ENCODE measurements around the gene TMEM184B. TPM values are rescaled to one million over a fixed set of nuclear protein-coding genes. Genes with fewer than 3 reads are reported as not detected.
A peak's percentile ranks its signal among the peaks of the same experiment; 100 is the strongest.

Gene TMEM184B
- 10 to 100 TPM; 48.2 to 55.8 (median 49.5) TPM for total RNA-seq
- 32.2 TPM for polyA plus RNA-seq
- long read RNA-seq, donor 1, full-length matches to known transcripts = 67 of 145 reads
- long read RNA-seq, donor 1, partial matches to known transcripts = 51 of 145 reads
- long read RNA-seq, donor 1, other reads (novel, unspliced or antisense) = 27 of 145 reads
- long read RNA-seq, donor 2, full-length matches to known transcripts = 19 of 55 reads
- long read RNA-seq, donor 2, partial matches to known transcripts = 16 of 55 reads
- long read RNA-seq, donor 2, other reads (novel, unspliced or antisense) = 20 of 55 reads
- long read RNA-seq, donor 3, full-length matches to known transcripts = 99 of 204 reads
- long read RNA-seq, donor 3, partial matches to known transcripts = 74 of 204 reads
- long read RNA-seq, donor 3, other reads (novel, unspliced or antisense) = 31 of 204 reads
- long read RNA-seq, donor 4, full-length matches to known transcripts = 21 of 52 reads
- long read RNA-seq, donor 4, partial matches to known transcripts = 13 of 52 reads
- long read RNA-seq, donor 4, other reads (novel, unspliced or antisense) = 18 of 52 reads

DNA sequence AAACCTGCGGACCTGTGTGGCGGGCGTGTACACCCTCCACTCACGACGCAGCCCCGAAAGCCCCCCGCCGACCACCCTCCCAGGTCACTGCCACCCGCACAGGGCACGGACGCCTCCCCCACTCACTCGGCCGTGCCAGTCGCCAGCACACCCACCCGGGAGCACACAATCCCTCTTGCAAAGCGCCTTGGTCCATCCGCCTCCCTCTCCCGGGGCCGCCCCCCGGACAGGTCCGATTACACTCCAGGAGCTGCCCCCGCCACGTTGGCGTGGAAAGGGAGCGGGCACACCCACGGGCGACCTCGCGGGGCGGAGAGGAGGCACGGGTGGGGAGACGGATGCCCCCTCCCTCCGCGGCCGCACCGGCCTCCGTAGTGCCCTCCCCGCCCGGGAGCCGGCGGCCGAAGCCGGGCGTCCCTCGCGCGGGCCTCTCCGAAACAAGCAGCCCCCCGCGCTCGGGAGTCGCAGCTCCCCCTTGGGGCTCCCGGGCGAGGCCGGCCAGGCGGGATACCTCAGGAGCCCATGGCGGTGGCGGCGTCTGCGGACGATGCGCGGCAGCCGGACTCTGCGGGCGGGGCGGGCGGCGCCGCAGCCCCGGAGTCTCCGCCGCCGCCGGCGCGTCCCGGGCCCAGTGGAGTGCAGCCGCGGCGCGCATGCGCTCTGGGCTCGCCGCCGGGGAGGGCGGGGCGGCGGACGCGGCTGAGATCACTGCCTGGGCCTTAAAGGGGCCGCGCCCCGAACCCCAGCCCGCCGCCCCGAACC is at the start of gene TMEM184B:
TMEM184B (minus strand) TSS at position 638 of the 762 bp plus-strand sequence. CDS start 25,049 bp downstream, outside the sequence.
- Histone ChIP-seq H3K4me3 (ENCODE audit: low read length) (peak within 1 kb of the TSS; percentile 91), H3K4me1 (ENCODE audit: control insufficient read depth, insufficient read depth, low read length) (peaks cover 11% of the 10 kb centered on the region), H3K27ac (ENCODE audit: low read length) (peak within 1 kb of the TSS; percentile 96), H3K9me3 (ENCODE audit: control insufficient read depth, low read length) (no peaks in the 10 kb centered on the region), H3K27me3 (ENCODE audit: control insufficient read depth, insufficient read depth) (no peaks in the 10 kb centered on the region)
- DNase-seq (peak; percentile 78 to 94 (median 93)), ATAC-seq (peak; percentile 91 to 94)
- WGBS = under 1% methylated on average over 97 of the region's 97 CpGs
- intact Hi-C loops (cut with DNase I) = no loop called here

DNA sequence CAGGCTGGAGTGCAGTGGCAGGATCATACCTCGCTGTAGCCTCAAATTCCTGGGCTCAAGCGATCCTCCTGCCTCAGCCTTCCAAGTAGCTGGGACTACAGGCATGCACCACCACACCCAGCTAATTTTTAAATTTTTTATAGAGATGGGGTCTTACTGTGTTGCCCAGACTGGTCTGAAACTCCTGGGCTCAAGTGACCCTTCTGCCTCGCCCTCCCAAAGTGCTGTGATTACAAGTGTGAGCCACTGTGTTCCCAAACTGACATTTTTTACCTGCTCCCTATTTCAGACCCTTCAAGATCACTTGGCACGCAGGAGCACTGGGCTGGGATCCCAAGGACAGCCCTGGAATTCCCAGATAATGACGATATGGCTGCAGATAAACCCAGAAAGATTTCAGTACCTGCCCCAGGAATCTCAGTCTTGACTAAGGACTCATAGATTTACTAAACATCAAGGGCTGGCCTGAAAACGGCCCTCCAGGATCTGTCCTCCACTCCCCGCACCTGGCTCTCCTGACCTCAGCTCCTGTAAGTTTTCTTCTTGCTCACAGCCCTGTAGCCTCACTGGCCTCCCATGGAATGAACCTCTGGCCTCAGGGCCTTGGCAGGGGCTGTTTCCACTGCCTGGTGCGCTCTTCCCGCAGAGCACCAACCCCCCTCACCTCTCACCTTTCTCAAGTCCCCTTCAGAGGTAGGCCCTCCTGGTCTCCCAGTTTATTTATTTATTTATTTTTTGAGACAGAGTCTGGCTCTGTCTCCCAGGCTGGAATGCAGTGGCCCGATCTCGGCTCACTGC is 48.0 kb upstream of the TMEM184B start:
- H3K4me3 ChIP-seq (ENCODE audit: low read length) = no peak overlapping the region
- DNase-seq = peak in 1 of 3 donors; percentile 38
- no peaks in the 10 kb centered on the region for H3K9me3 ChIP-seq (ENCODE audit: control insufficient read depth, low read length)
- 91% methylated on average over 11 of the region's 11 CpGs for WGBS
- H3K27me3 ChIP-seq (ENCODE audit: control insufficient read depth, insufficient read depth) = no peaks in the 10 kb centered on the region
- intact Hi-C loops (cut with DNase I) = no loop called here
- no peak overlapping the region for H3K27ac ChIP-seq (ENCODE audit: low read length)
- H3K4me1 ChIP-seq (ENCODE audit: control insufficient read depth, insufficient read depth, low read length) = no peaks in the 10 kb centered on the region
- no peak for ATAC-seq

DNA sequence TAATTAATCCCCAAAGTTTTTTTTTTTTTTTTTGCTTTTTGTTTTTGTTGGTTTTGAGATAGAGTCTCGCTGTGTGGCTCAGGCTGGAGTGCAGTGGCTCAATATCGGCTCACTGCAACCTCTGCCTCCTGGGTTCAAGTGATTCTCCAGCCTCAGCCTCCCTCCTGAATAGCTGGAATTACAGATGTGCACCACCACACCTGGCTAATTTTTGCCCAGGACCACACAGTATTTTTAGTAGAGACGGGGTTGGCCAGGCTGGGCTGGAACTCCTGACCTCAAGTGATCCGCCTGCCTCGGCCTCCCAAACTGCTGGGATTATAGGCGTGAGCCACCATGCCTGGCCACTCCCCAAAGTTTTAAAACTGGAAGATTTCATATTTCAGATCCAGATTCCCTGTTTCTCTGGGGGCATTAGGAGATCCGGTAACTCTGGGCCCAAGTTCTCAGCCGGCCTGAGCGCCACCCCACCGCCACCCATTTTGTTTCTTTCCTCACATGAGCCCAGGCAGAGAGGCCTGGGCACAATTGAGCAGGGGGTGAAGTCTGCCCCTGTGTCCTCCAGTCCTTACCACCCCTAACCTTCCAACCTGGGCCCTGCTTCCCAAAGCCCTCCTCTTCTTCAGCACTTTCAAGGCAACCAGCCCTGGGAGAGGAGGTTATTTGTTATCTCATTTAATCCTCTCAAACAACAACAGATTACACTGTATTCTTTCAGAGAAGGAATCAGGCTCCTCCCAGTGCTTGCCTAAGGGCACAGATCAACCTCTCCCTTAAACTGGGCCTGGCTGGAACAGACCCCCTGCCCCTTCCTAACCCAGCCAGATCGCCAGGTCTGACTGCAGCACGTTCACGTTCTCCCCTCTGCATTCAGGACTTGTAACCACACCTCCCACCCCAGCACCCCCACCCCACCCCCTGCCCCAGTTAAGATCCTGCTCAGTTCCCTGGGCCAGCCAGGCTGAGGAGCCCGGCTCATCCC is 46.3 kb upstream of the TMEM184B start:
- intact Hi-C loops (cut with DNase I) = no loop called here
- Histone ChIP-seq H3K4me1 (ENCODE audit: control insufficient read depth, insufficient read depth, low read length) (peaks cover 14% of the 10 kb centered on the region), H3K27me3 (ENCODE audit: control insufficient read depth, insufficient read depth) (no peaks in the 10 kb centered on the region), H3K27ac (ENCODE audit: low read length) (peak overlapping the region; percentile 96), H3K9me3 (ENCODE audit: control insufficient read depth, low read length) (no peaks in the 10 kb centered on the region), H3K4me3 (ENCODE audit: low read length) (no peak overlapping the region)
- WGBS = 88% methylated on average over 14 of the region's 14 CpGs
- DNase-seq (peak in 1 of 3 donors; percentile 50), ATAC-seq (no peak)

DNA sequence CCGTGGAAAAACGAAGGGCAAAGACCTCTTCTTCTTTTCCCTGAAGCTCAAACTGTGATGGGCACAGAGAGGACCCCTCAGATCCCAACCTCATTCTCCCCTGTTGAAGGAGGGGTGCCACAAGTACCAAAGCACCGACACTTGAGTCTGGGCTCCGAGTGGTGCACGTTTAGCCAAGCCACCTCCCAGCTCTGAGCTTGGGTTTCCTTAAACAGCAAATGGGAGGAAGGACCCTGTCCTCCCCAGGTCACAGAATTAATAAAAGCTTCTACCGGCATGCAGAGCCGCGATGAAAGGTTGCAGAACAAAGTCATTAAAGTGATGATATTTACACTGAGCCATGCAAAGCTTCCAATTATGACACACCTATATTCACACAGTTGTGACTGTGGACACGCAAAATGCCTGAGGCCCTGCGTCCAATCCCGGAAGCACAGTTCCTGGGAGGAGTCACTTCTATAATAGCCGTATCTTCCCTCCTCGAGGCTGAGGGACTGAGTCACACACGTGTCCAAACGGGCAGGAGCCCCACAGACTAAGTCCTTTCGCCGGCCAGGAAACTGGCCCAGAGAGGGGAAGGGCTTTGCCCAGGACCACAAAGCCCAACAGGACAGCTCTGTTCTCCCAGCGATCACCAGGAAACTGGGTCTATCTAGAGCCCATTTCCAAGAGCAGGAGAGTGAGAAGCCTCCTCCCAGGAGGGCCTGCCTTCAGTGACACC is 45.3 kb upstream of the TMEM184B start:
- intact Hi-C loops (cut with DNase I) = no loop called here
- H3K4me1 ChIP-seq (ENCODE audit: control insufficient read depth, insufficient read depth, low read length) = peaks cover 21% of the 10 kb centered on the region
- H3K9me3 ChIP-seq (ENCODE audit: control insufficient read depth, low read length) = no peaks in the 10 kb centered on the region
- H3K27ac ChIP-seq (ENCODE audit: low read length) = peak overlapping the region; percentile 96
- peak; percentile 75 to 83 for ATAC-seq
- no peaks in the 10 kb centered on the region for H3K27me3 ChIP-seq (ENCODE audit: control insufficient read depth, insufficient read depth)
- H3K4me3 ChIP-seq (ENCODE audit: low read length) = peak overlapping the region; percentile 98
- 7% methylated on average over 18 of the region's 18 CpGs for WGBS
- peak; percentile 84 to 89 (median 86) for DNase-seq

DNA sequence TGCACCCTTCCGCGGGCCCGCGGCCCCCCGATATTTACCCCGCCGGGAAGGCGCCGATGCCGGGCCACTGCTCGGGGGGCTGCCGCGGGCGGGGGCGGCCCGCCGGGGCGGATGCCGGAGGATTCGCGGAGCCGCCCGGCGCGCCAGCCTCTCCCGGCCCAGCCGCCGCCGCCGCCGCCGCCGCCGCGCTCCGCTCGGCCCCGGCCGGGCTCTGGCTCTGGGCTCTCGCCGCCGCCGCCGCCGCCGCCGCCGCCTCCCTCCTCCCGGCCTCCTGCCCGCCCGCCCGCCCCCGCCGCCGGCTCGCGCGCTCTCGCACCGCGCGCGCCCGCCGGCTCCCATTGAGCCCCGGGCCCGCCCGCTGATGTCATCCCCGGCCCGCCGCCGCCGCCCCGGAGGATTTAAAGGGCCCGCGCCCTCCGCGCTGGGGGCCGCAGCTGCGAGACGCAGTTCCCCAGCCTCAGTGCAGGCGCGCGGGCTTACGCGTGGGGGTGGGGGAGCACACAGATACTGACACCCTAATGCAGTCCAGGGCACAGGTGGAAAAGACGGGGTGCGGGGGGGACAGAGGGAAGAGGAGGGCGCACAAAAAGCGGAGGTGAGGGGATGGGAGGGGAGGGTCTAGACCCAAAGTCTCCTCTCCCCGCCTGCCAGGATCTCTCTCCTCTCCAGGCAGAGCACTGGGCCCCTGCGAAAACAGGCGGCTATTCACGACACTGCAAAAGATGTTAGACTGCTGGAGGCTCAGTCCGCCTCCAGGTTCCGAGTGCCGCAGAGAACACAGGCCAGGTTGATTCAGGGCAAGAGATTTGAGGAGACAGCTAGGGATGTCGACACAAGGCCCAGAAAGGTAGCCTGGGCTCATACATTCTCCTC is 44.5 kb upstream of the TMEM184B start, which contains the start of gene CSNK1E:
CSNK1E (minus strand) TSS at position 312 of the 873 bp plus-strand sequence. CDS start 3,276 bp downstream, outside the sequence.
- Histone ChIP-seq H3K27me3 (ENCODE audit: control insufficient read depth, insufficient read depth) (no peaks in the 10 kb centered on the region), H3K4me1 (ENCODE audit: control insufficient read depth, insufficient read depth, low read length) (peaks cover 26% of the 10 kb centered on the region), H3K4me3 (ENCODE audit: low read length) (peak within 1 kb of the TSS; percentile 98), H3K9me3 (ENCODE audit: control insufficient read depth, low read length) (no peaks in the 10 kb centered on the region), H3K27ac (ENCODE audit: low read length) (peak within 1 kb of the TSS; percentile 100)
- intact Hi-C loops (cut with DNase I) = no loop called here
- WGBS = 1% methylated on average over 91 of the region's 98 CpGs
- ATAC-seq = peak; percentile 74 to 77
- DNase-seq = peak; percentile 82 to 94 (median 93)

DNA sequence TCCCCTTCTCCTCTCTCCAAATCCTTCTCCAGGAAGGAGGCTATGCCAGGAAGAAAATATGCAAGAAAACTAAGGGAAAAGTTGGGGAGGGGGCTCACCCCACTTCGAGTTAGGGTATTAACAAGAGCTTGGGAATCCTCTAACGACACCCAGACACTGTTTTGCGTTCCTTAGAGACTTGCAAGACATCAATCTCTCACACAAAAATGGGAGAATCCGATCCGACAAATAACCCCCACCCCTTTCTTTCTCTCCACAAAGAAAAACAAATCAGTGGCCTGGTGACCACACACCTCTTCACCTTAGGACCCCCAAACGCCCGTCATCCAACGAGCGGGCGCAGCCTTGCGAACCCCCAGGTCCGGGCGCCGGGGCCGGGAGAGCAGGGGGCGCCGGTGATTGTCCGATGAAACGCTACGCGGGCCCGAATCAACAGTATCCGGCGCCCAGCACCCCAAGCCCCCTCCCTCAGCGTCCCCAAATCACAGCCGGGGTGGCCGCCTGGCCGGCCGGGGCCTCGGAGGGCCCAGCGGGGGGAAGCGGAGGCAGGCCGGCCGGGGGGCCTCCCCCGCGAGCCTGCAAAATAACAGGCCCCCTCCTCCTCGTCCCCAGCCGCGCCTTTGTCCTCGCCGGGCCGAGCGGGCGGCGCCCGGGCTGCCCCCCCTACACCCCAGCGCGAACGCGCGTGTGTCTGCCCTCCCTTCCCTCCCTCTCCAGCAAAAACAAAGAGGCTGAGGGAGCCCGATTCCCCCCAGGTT is 43.7 kb upstream of the TMEM184B start:
- Histone ChIP-seq H3K4me3 (ENCODE audit: low read length) (peak overlapping the region; percentile 98), H3K4me1 (ENCODE audit: control insufficient read depth, insufficient read depth, low read length) (peaks cover 27% of the 10 kb centered on the region), H3K27me3 (ENCODE audit: control insufficient read depth, insufficient read depth) (no peaks in the 10 kb centered on the region), H3K27ac (ENCODE audit: low read length) (peak overlapping the region; percentile 100), H3K9me3 (ENCODE audit: control insufficient read depth, low read length) (no peaks in the 10 kb centered on the region)
- DNase-seq (peak; percentile 70 to 91 (median 90)), ATAC-seq (peak; percentile 48 to 65)
- intact Hi-C loops (cut with DNase I) = no loop called here
- WGBS = under 1% methylated on average over 52 of the region's 52 CpGs

DNA sequence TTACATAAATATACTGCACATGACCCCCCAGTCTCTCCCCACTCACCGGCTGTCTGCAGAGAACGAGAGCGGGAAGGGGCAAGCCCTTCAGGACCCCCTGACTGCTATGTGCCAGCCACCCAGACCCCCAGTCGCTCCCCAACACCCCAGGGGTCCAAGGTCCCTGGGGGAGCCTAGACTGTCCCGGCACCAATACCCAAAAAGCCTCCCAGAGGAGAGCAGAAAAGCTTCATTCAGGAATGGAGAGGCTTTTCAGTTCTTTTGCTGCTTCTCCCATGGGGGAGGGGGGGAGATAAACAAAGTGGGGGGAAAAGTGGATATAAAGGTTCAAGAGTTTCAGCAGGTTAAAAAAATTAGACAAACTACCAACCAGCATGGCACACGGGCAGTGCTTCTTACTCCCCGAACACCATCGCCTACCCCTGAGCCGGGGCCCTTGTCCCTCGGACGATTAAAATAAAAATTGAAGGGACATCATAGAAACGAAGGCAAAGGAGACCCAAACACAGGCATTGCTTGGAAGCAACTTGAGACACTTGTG is 43.1 kb upstream of the TMEM184B start:
- peak overlapping the region; percentile 100 for H3K27ac ChIP-seq (ENCODE audit: low read length)

More for the DNA sequence above, 43.1 kb upstream of the TMEM184B start:
- peak overlapping the region; percentile 98 for H3K4me3 ChIP-seq (ENCODE audit: low read length)
- 3% methylated on average over 12 of the region's 12 CpGs for WGBS
- peaks cover 32% of the 10 kb centered on the region for H3K4me1 ChIP-seq (ENCODE audit: control insufficient read depth, insufficient read depth, low read length)
- DNase-seq = peak in 1 of 3 donors; percentile 59
- no peaks in the 10 kb centered on the region for H3K27me3 ChIP-seq (ENCODE audit: control insufficient read depth, insufficient read depth)
- no peaks in the 10 kb centered on the region for H3K9me3 ChIP-seq (ENCODE audit: control insufficient read depth, low read length)
- intact Hi-C loops (cut with DNase I) = no loop called here
- ATAC-seq = no peak

Data from right cardiac atrium (tissue), 5 donors.